ENCODE data around the gene PCNT.
A peak's percentile ranks its signal among the peaks of the same experiment; 100 is the strongest.
"Not testable (repeated sequence)": the region's sequence is repeated elsewhere in the genome, so short reads cannot be mapped to it uniquely, and the experiment has no call there.

Gene PCNT

DNA sequence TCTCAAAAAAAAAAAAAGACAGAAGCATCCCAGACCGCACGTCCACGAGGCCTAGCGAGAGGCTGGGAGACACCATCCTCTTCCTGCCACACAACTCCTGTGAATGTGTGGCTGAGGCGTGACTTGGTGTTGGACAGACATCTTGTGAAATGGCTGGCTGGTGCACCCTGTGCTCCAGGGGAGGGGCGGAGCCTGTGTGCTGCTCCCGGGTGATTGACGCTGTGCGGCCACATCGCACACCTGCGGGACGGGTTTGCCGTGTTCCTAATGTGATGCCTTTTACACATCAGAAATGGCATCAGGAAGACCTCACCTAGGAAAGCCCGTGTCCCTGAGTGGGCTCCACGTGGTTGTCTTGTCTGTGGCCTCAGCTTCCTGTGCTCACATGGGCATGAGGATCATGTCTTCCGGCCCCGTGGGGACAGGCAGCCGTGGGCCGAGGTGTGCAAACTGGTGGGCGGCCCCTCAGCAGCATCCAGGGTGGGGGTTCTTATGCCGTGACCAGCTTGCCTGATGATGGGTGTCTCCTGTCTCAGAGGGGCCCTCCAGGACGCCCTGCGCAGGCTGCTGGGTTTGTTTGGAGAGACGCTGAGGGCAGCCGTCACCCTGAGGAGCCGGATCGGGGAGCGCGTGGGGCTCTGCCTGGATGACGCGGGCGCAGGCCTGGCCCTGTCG is 64.4 kb downstream of the PCNT start:
- no peak for DNase-seq

DNA sequence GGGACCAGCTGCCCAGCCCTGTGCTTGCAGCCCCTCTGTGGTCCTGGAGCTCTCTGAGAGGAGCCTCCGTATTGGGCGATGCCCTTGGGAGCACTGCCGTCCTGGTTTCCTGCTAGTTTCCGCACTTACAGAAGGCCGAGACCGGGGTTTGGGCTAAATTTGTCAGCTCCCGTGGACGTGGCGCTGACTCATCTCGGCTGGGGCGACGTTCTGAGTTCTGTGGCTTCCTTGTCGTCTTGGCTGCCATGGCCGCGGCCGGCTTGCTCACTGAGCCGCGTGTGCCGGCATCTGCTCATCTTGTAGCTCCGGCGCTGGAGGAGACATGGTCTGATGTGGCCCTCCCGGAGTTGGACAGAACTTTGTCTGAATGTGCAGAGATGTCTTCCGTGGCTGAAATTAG is 64.9 kb downstream of the PCNT start:
- DNase-seq: no peak

DNA sequence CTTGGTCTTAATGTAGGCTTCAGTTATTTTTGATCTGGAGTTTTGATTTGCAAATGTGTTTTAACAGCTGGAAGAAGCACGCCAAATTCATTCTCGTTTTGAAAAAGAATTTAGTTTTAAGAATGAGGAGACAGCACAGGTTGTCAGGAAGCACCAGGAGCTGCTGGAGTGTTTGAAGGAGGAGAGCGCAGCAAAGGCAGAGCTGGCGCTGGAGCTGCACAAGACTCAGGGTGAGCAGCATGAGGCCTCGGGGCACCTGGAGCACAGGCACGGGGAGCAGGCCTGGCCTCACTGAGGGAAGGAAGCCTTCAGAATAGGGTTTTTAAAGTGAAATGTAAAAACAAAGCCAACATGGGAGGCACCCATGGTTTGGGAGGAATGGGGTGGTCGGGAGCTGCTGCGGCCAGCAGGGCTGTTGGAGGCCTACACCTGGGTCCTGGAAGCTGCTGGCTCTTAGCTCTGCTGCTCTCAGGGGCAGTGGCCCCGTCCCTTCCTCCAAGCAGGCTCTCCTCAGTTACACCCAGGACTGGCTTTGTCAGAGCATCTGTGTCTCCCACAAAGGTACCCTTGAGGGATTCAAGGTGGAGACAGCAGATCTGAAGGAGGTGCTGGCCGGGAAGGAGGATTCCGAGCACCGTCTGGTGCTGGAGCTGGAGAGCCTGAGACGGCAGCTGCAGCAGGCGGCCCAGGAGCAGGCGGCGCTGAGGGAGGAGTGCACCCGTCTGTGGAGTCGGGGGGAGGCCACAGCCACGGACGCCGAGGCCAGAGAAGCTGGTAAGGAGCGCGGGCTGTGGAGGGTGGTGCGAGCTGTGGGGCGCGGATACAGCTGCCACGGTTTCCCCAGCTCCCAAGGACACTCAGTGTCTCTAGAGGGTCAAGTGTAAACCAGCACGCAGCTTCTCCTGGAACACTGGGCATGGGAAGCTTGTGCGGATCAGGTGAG is 66.9 kb downstream of the PCNT start:
- DNase-seq: no peak

GRCh38 chr21:46391773-46392172 is 67.8 kb downstream of the PCNT start:
- DNase-seq: no peak

GRCh38 chr21:46392921-46393320 is 69.0 kb downstream of the PCNT start:
- no peak for DNase-seq

- peak; percentile 6 for DNase-seq
Observed at GRCh38 chr21:46393451-46393940, 69.5 kb downstream of the PCNT start.

DNA sequence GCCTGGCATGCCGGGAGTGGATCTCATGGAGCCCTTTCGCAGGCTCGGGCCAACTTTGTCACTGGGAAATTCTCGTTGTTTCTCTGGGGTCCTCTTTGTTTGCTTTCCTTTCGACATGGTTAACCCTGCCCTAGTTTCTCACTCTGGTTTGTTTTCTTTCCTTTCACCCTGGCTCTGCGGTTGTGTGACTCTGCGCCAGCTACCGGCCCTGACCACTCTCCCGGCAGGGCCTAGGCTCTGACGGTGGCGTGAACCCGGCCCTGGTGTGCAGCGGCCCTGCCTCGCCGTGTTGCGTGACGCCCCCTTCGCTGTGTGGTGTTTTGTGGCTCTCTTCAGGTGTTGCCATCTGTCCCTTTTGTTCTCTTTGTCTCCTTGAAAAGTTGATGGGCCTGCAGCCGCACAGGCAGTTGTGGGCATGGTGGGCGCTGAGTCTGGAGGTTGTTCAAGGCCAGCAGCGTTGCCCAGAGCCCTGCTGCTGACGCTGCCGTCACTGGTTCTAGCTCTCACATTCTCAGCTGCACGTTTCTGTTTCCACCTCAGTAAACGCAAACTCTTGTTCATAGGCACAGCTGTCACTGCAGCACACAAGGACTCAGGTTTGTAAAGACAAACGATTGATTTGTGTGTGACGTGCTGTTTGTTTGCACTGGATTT is 70.1 kb downstream of the PCNT start:
- no peak for DNase-seq

- DNase-seq: no peak
Observed at GRCh38 chr21:46394595-46395104, 70.7 kb downstream of the PCNT start.

GRCh38 chr21:46397211-46397905 is 73.4 kb downstream of the PCNT start:
- DNase-seq: no peak

GRCh38 chr21:46397993-46398392 is 74.0 kb downstream of the PCNT start:
- DNase-seq: no peak

DNA sequence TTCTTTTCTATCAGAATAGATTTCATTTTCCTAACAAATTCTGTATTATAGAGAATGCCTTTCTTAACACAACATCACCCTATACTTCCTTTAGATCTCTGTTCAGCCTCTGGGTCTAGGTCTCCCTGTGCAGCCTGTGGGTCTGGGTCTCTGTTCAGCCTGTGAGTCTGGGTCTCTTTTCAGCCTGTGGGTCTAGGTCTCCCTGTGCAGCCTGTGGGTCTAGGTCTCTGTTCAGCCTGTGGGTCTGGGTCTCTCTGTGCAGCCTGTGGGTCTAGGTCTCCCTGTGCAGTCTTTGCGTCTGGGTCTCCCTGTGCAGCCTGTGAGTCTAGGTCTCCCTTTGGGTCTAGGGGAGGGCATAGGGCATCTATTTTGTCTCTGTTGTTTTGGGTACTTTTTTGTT is 75.2 kb downstream of the PCNT start:
- no peak for DNase-seq

DNA sequence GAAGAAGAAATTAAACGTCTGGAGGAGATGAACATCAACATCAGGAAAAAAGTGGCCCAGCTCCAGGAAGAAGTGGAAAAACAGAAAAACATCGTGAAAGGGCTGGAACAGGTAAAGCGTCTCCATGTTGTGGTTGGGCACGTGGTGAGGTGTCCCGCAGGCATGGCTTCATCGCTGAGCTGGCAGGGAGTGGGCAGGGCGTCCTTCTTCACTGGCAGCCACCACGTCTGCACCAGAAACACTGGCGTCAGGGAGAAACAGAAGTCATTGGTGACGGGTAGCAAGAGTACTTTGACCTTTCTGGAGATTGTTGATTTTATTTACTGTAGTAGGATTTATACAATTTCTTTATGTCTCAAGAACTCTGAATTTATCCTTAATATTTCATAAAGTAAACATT is 75.7 kb downstream of the PCNT start:
- DNase-seq: no peak

GRCh38 chr21:46401186-46401910 is 77.4 kb downstream of the PCNT start:
- DNase-seq: no peak

DNA sequence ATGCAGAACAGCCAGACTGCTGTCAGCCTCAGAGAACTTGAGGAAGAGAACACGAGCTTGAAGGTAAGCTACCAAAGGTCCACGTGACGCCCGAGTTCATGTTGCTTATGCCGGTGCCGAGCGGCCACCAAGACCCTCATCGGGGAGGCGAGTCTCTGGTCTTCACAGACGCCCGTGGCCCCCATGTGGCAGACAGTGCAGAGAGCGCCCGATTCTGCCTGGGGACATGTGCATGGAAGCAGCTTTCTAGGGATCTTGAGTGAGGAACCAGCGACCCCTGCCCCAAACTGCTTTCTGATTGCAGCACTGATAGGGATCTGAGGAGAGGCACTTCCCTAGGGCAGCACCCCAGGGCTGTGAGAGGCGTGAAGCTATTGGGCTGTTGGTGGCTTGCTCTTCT is 78.5 kb downstream of the PCNT start:
- no peak for DNase-seq

DNA sequence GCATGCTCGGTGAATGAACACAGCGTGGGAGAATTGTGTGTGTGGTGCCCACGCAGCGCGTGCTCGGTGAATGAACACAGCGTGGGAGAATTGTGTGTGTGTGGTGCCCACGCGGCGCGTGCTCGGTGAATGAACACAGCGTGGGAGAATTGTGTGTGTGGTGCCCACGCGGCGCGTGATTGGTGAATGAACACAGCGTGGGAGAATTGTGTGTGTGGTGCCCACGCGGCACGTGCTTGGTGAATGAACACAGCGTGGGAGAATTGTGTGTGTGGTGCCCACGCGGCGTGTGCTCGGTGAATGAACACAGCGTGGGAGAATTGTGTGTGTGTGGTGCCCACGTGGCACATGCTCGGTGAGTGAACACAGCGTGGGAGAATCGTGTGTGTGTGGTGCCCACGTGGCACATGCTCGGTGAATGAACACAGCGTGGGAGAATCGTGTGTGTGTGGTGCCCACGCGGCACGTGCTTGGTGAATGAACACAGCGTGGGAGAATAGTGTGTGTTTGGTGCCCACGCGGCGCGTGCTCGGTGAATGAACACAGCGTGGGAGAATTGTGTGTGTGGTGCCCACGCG is 79.4 kb downstream of the PCNT start:
- not testable (repeated sequence) for DNase-seq

DNA sequence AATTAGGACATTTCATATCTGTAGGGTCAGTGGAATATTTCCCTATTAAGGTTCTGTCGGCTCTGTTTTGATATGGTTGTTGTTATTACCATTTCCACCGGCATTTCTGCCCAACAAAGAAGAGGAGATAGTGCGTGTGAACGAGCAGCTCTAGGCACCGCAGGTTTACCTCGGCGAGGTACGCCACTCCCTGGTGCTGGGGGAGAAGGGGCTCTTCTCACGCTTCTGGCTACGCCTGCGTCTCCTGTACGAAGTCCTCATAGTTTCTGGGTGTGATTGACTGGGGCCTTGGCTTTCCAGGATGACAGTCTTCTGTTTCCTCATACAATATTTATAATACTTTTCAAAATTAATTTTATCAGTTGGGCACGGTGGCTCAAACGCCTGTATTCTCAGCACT is 80.3 kb downstream of the PCNT start:
- DNase-seq: no peak

DNA sequence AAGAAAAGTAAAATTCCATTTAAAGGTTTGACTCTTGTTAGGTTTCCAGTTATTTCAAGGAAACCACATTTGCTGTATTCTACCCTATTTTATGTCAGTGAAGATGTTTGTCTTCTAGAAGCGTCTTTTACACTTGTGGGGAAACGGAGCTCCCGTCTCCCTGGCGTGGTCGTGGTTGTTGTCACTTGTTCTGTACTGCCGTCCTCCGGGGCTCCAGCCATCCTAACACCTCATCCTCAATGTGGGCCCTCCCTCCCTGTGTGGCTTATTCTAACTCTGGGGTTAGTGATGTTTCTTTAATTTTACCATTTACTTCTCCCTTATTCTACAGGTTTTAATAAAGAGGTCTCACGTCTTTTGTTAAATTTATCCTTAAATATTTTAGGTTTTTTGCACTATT is 82.0 kb downstream of the PCNT start:
- DNase-seq: no peak

- DNase-seq: no peak
Observed at GRCh38 chr21:46409641-46410406, 85.9 kb downstream of the PCNT start.

DNA sequence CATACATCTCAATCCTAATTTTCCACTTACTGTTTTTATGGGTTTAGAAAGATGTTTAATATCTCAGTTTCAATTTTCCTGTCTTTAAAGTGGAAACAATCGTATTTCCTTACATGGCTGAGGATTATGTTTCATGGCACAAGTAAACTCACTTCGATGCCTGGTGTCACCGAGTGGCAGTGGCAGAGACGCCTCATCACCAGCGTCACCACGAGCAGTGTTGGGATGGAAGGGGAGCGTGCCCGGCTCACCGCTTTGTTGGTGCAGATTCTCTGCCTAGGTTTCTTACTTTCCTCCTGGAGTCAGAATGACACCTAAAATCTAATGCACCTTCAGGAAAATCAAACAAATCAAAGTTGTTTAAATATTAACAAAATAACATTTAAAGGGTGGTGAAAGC is 86.6 kb downstream of the PCNT start:
- DNase-seq: no peak

- no peak for DNase-seq
Observed at GRCh38 chr21:46411236-46411635, 87.3 kb downstream of the PCNT start.

GRCh38 chr21:46411691-46412090 is 87.7 kb downstream of the PCNT start:
- DNase-seq: no peak
